SH-SY5Y (cell line): ENCODE measurements around the gene HSD17B3.

Experiments used
- GATA2 ChIP-seq: IDR thresholded peaks from 2 replicates; pipeline ENCODE4 v1.6.1; 2011; ENCODE audit warnings: mild to moderate bottlenecking, low read depth, low read length
- GATA3 ChIP-seq: IDR thresholded peaks from 2 replicates; pipeline ENCODE4 v1.6.1; 2011; ENCODE audit warnings: low read depth, mild to moderate bottlenecking, low read length, moderate library complexity

The HSD17B3 gene

GRCh38 chr9:96302021-96302420 lies at the start of gene HSD17B3:
Gene HSD17B3 (minus strand): TSS chr9:96302176. CDS start chr9:96302104, 72 bp downstream.
- TF ChIP-seq GATA3 (no peak), GATA2 (no peak)

- TF ChIP-seq GATA2, result no peak
- no peak for TF ChIP-seq GATA3
Observed at GRCh38 chr9:96350866-96351265, 48.9 kb upstream of the HSD17B3 start.

- TF ChIP-seq GATA2 (no peak), GATA3 (no peak)
Observed at GRCh38 chr9:96348261-96348660, 46.3 kb upstream of the HSD17B3 start.

GRCh38 chr9:96345551-96345950 lies 43.6 kb upstream of the HSD17B3 start:
- no peak for TF ChIP-seq GATA3
- no peak for TF ChIP-seq GATA2

- TF ChIP-seq GATA3, result no peak
- no peak for TF ChIP-seq GATA2
Observed at GRCh38 chr9:96344458-96345180, 42.6 kb upstream of the HSD17B3 start.

GRCh38 chr9:96343515-96344360 lies 41.8 kb upstream of the HSD17B3 start:
- TF ChIP-seq GATA2, result no peak
- no peak for TF ChIP-seq GATA3

GRCh38 chr9:96342571-96343245 lies 40.7 kb upstream of the HSD17B3 start:
- no peak for TF ChIP-seq GATA3
- no peak for TF ChIP-seq GATA2

GRCh38 chr9:96340707-96341106 lies 38.7 kb upstream of the HSD17B3 start:
- TF ChIP-seq GATA2 (no peak), GATA3 (no peak)

- TF ChIP-seq GATA2 (no peak), GATA3 (no peak)
Observed at GRCh38 chr9:96338299-96338698, 36.3 kb upstream of the HSD17B3 start.

- no peak for TF ChIP-seq GATA2
- TF ChIP-seq GATA3, result no peak
Observed at GRCh38 chr9:96333958-96334357, 32.0 kb upstream of the HSD17B3 start.

- TF ChIP-seq GATA3, result no peak
- no peak for TF ChIP-seq GATA2
Observed at GRCh38 chr9:96331236-96331947, 29.4 kb upstream of the HSD17B3 start.

GRCh38 chr9:96327694-96328352 lies 25.8 kb upstream of the HSD17B3 start:
- TF ChIP-seq GATA2 (no peak), GATA3 (no peak)

- TF ChIP-seq GATA2 (no peak), GATA3 (no peak)
Observed at GRCh38 chr9:96323169-96323568, 21.2 kb upstream of the HSD17B3 start.
